CD4-positive, alpha-beta T cell treated with Interleukin-2 at 100 ng/mL for 4 hours (primary cell): ENCODE results near the gene ATP5MC3.
"Not testable (repeated sequence)": the region's sequence is repeated elsewhere in the genome, so short reads cannot be mapped to it uniquely, and the experiment has no call there.

Source experiments
- DNase-seq: peaks from one replicate; pipeline ENCODE4 v3.0.0-alpha.2; 2020; ENCODE audit warnings: low spot score

ATP5MC3 gene

GRCh38 chr2:175181104-175181876, at the start of gene ATP5MC3:
Gene ATP5MC3 (minus strand): TSS chr2:175181710. CDS start chr2:175181393, 317 bp downstream.
- DNase-seq = peak; percentile 95

- DNase-seq = not testable (repeated sequence)
These were observed 47.1 kb upstream of the ATP5MC3 start for GRCh38 chr2:175228601-175229000.

- DNase-seq = no peak
These were observed 46.7 kb upstream of the ATP5MC3 start for GRCh38 chr2:175228179-175228578.

GRCh38 chr2:175227393-175227792, 45.9 kb upstream of the ATP5MC3 start:
- no peak for DNase-seq

- DNase-seq = no peak
These were observed 38.6 kb upstream of the ATP5MC3 start for GRCh38 chr2:175220075-175220474.

GRCh38 chr2:175218551-175218950, 37.0 kb upstream of the ATP5MC3 start:
- no peak for DNase-seq

GRCh38 chr2:175207741-175208438, 26.4 kb upstream of the ATP5MC3 start:
- peak; percentile 26 for DNase-seq

GRCh38 chr2:175206866-175207265, 25.4 kb upstream of the ATP5MC3 start:
- no peak for DNase-seq

GRCh38 chr2:175205523-175205922, 24.0 kb upstream of the ATP5MC3 start:
- DNase-seq = no peak

- peak; percentile 47 for DNase-seq
These were observed 22.3 kb upstream of the ATP5MC3 start for GRCh38 chr2:175203621-175204496.

- no peak for DNase-seq
These were observed 13.5 kb upstream of the ATP5MC3 start for GRCh38 chr2:175195012-175195411.

- no peak for DNase-seq
These were observed 7.3 kb upstream of the ATP5MC3 start for GRCh38 chr2:175188761-175189160.

GRCh38 chr2:175187378-175187777, 5.9 kb upstream of the ATP5MC3 start:
- peak; percentile 24 for DNase-seq

GRCh38 chr2:175183674-175184073, 2.2 kb upstream of the ATP5MC3 start:
- no peak for DNase-seq

GRCh38 chr2:175181877-175182308, 383 bp upstream of the ATP5MC3 start:
- DNase-seq = no peak

- DNase-seq = peak; percentile 36
These were observed 808 bp downstream of the ATP5MC3 start for GRCh38 chr2:175180701-175181103.

- no peak for DNase-seq
These were observed 4.9 kb downstream of the ATP5MC3 start for GRCh38 chr2:175176624-175177023.

- DNase-seq = no peak
These were observed 5.6 kb downstream of the ATP5MC3 start for GRCh38 chr2:175175896-175176295.

GRCh38 chr2:175175320-175175719, 6.2 kb downstream of the ATP5MC3 start:
- no peak for DNase-seq

- no peak for DNase-seq
These were observed 10.7 kb downstream of the ATP5MC3 start for GRCh38 chr2:175170659-175171304.

GRCh38 chr2:175169191-175169590, 12.3 kb downstream of the ATP5MC3 start:
- no peak for DNase-seq

GRCh38 chr2:175168564-175168945, 13.0 kb downstream of the ATP5MC3 start:
- DNase-seq = no peak
